HUES64 (cell line): ENCODE measurements around the gene BHLHE41.

Source experiments
- H3K27ac ChIP-seq: 2 replicates; pipeline ENCODE4 v1.7.0; 2013; ENCODE audit warnings: low read depth, low read length, inconsistent platforms
- H3K27me3 ChIP-seq: 2 replicates; pipeline ENCODE4 v1.6.1; 2013; ENCODE audit warnings: mild to moderate bottlenecking, low read length; ENCODE audit not compliant: insufficient read depth
- H3K36me3 ChIP-seq: 2 replicates; pipeline ENCODE4 v1.6.1; 2013; ENCODE audit warnings: mild to moderate bottlenecking, low read length; ENCODE audit not compliant: insufficient read depth
- H3K4me1 ChIP-seq: 2 replicates; pipeline ENCODE4 v1.6.1; 2013; ENCODE audit warnings: mild to moderate bottlenecking, low read length, moderate library complexity; ENCODE audit not compliant: insufficient read depth
- H3K4me3 ChIP-seq: 2 replicates; pipeline ENCODE4 v1.5.1; 2013; ENCODE audit warnings: mild to moderate bottlenecking, low read length, moderate library complexity
- H3K9ac ChIP-seq: 2 replicates; pipeline ENCODE4 v1.6.1; 2013; ENCODE audit warnings: mild to moderate bottlenecking, low read depth, low read length
- H3K9me3 ChIP-seq: 2 replicates; pipeline ENCODE4 v1.6.1; 2013; ENCODE audit warnings: low read depth, low read length; ENCODE audit not compliant: insufficient read depth
- WGBS: fragments of 150-250, 120-280 bp; methylation state at CpG from one replicate; pipeline ENCODE4 v1.1.7; 2013; ENCODE audit warnings: missing lambda C conversion rate; 5-methylcytosine and 5-hydroxymethylcytosine counted together

BHLHE41 gene

GRCh38 chr12:26153421-26154154, 28.8 kb upstream of the BHLHE41 start:
- peaks cover 5% of the 10 kb centered on the region; the same call in 1 of the 2 replicates for H3K4me1 ChIP-seq
- no peak overlapping the region for H3K27ac ChIP-seq
- H3K9me3 ChIP-seq, result no peaks in the 10 kb centered on the region
- H3K9ac ChIP-seq, result no peak overlapping the region
- WGBS, result 86% methylated on average over 5 of the region's 5 CpGs
- no peaks in the 10 kb centered on the region for H3K27me3 ChIP-seq
- no peak overlapping the region for H3K4me3 ChIP-seq
- no peaks in the 10 kb centered on the region for H3K36me3 ChIP-seq

- H3K4me3 ChIP-seq, result no peak overlapping the region
- H3K9ac ChIP-seq, result no peak overlapping the region
- WGBS, result 94% methylated on average over 2 of the region's 2 CpGs
- H3K36me3 ChIP-seq, result no peaks in the 10 kb centered on the region
- no peak overlapping the region for H3K27ac ChIP-seq
- no peaks in the 10 kb centered on the region for H3K27me3 ChIP-seq
- H3K4me1 ChIP-seq, result peaks cover 5% of the 10 kb centered on the region; the same call in 1 of the 2 replicates
- no peaks in the 10 kb centered on the region for H3K9me3 ChIP-seq
Observed at GRCh38 chr12:26152507-26153102, 27.8 kb upstream of the BHLHE41 start.

DNA sequence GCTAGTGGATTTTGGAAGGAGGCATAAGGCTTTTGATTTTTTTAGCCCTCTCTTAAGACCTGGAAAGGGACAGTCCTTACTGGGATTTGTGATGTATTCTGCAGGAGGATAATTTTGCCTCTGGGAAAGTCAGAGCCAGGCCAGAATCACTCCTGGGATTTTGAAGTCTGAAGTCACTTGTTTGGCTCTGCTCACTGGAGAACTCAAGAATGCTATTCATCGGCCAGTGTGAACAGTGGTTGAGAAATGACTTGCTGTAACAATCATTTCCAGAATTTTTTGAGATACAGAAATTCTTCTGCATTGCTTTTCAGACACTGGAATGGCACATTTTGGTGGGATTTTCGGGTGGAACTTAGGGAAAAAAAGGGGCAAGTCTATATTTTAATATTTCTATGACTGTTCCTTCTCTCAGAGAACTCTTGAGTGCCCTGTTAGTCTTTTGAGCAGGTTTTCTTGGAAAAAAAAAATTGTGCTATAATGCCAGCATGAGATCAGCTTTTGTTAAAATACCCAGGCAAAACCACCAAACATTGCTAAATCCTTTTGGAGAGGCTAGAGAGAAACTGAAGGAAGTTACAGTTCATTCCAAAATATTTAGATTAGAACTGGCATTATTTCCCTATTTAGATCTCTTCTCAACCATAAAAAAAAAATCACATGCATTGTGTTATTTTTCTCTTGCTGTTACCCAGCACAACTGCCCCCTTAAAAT, 26.1 kb upstream of the BHLHE41 start:
- Histone ChIP-seq H3K27me3 (no peaks in the 10 kb centered on the region), H3K4me1 (no peaks in the 10 kb centered on the region), H3K4me3 (no peak overlapping the region), H3K9me3 (no peaks in the 10 kb centered on the region), H3K9ac (no peak overlapping the region), H3K36me3 (no peaks in the 10 kb centered on the region), H3K27ac (no peak overlapping the region)
- 64% methylated on average over 2 of the region's 2 CpGs for WGBS

GRCh38 chr12:26149968-26150500, 25.2 kb upstream of the BHLHE41 start:
- Histone ChIP-seq H3K9me3 (no peaks in the 10 kb centered on the region), H3K27me3 (no peaks in the 10 kb centered on the region), H3K4me3 (no peak overlapping the region), H3K4me1 (no peaks in the 10 kb centered on the region), H3K36me3 (no peaks in the 10 kb centered on the region), H3K27ac (no peak overlapping the region), H3K9ac (no peak overlapping the region)
- WGBS, result 73% methylated on average over 5 of the region's 5 CpGs

- Histone ChIP-seq H3K27ac (no peak overlapping the region), H3K9me3 (no peaks in the 10 kb centered on the region), H3K36me3 (no peaks in the 10 kb centered on the region), H3K4me1 (no peaks in the 10 kb centered on the region), H3K4me3 (no peak overlapping the region), H3K27me3 (peaks cover 3% of the 10 kb centered on the region), H3K9ac (no peak overlapping the region)
- WGBS, result 88% methylated on average over 7 of the region's 7 CpGs
Observed at GRCh38 chr12:26148291-26148690, 23.5 kb upstream of the BHLHE41 start.

DNA sequence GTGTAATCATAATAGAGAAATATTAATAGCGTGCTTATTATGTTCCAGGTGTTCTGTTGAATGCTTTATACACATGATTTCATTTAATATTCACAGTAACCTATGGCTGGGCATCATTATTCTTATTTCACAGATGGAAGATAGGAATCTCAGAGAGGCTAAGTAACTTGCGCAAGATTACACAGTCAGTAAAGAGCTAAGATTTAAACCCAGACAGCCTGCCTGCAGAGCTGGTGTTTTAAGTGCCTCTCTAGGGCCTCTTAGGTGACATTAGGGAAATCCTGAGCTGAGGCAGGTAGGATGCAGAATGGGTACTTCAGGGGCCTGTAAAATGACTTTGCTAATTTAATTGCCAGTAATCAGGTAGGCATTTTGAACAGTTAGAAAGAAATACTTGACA, 18.5 kb upstream of the BHLHE41 start:
- H3K27ac ChIP-seq, result no peak overlapping the region
- no peak overlapping the region for H3K9ac ChIP-seq
- no peak overlapping the region for H3K4me3 ChIP-seq
- H3K27me3 ChIP-seq, result peaks cover 3% of the 10 kb centered on the region
- no peaks in the 10 kb centered on the region for H3K9me3 ChIP-seq
- WGBS, result 94% methylated on average over 1 of the region's 2 CpGs
- no peaks in the 10 kb centered on the region for H3K36me3 ChIP-seq
- H3K4me1 ChIP-seq, result no peaks in the 10 kb centered on the region

DNA sequence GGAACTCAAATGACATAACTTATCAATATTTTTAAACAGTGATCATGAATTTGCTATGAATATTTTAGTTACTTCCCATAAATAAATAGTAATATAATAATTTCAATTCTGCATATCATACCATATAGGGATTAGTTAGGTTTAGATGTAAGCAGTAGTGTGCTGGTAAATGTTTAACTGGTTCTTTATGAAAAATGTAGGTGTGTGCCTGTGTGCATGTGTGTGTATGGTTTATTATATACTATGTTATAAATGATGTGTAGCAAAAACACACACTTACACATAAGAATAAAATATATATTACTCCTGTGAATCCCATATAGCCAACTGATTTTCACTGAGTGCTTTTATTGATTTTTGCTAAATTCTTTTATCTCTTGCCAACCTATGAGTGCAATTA, 14.0 kb upstream of the BHLHE41 start:
- no peak overlapping the region for H3K27ac ChIP-seq
- no peak overlapping the region for H3K4me3 ChIP-seq
- H3K27me3 ChIP-seq, result peaks cover 6% of the 10 kb centered on the region; the same call in 1 of the 2 replicates
- H3K9ac ChIP-seq, result no peak overlapping the region
- 0 out of 2 replicates have a peak, but pooled peaks cover 5% of the 10 kb centered on the region for H3K4me1 ChIP-seq
- H3K36me3 ChIP-seq, result no peaks in the 10 kb centered on the region
- H3K9me3 ChIP-seq, result no peaks in the 10 kb centered on the region

- Histone ChIP-seq H3K27ac (no peak overlapping the region), H3K9ac (no peak overlapping the region), H3K4me1 (0 out of 2 replicates have a peak, but pooled peaks cover 5% of the 10 kb centered on the region), H3K27me3 (peaks cover 13% of the 10 kb centered on the region; the same call in 1 of the 2 replicates), H3K9me3 (no peaks in the 10 kb centered on the region), H3K4me3 (no peak overlapping the region), H3K36me3 (no peaks in the 10 kb centered on the region)
- 58% methylated on average over 2 of the region's 3 CpGs for WGBS
Observed at GRCh38 chr12:26136688-26137087, 11.9 kb upstream of the BHLHE41 start.

GRCh38 chr12:26135571-26135970, 10.7 kb upstream of the BHLHE41 start:
- H3K27me3 ChIP-seq, result peaks cover 24% of the 10 kb centered on the region
- H3K36me3 ChIP-seq, result no peaks in the 10 kb centered on the region
- H3K9me3 ChIP-seq, result no peaks in the 10 kb centered on the region
- H3K9ac ChIP-seq, result no peak overlapping the region
- H3K4me3 ChIP-seq, result no peak overlapping the region
- no peak overlapping the region for H3K27ac ChIP-seq
- 72% methylated on average over 3 of the region's 3 CpGs for WGBS
- H3K4me1 ChIP-seq, result 0 out of 2 replicates have a peak, but pooled peaks cover 5% of the 10 kb centered on the region

- 83% methylated on average over 5 of the region's 5 CpGs for WGBS
- Histone ChIP-seq H3K4me1 (0 out of 2 replicates have a peak, but pooled peaks cover 5% of the 10 kb centered on the region), H3K4me3 (no peak overlapping the region), H3K27ac (no peak overlapping the region), H3K36me3 (no peaks in the 10 kb centered on the region), H3K9me3 (no peaks in the 10 kb centered on the region), H3K9ac (no peak overlapping the region), H3K27me3 (peaks cover 29% of the 10 kb centered on the region)
Observed at GRCh38 chr12:26135010-26135420, 10.2 kb upstream of the BHLHE41 start.

DNA sequence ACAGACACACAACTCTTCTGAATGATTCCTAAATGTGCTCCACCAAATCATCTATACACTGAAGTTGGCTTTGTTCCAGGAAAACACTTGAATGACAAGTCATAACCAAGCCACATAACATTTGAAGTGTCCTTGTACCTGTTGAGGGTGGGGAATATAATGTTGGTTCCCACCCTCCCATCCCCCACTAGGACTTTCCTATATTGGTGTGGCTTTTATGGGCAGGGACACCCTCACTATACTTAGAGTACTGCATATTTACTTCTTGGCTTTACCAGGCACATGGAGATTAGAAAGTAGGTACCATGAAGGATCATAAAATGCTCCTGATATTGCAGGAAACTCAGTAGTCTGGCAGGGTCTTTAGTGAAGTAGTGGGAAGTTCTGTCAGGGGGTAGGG, 9.7 kb upstream of the BHLHE41 start:
- Histone ChIP-seq H3K27me3 (peaks cover 34% of the 10 kb centered on the region), H3K27ac (no peak overlapping the region), H3K9ac (no peak overlapping the region), H3K4me1 (0 out of 2 replicates have a peak, but pooled peaks cover 5% of the 10 kb centered on the region), H3K4me3 (no peak overlapping the region), H3K36me3 (no peaks in the 10 kb centered on the region), H3K9me3 (no peaks in the 10 kb centered on the region)
